ENCODE data around the gene PHF14.
"Not testable (repeated sequence)": the region's sequence is repeated elsewhere in the genome, so short reads cannot be mapped to it uniquely, and the experiment has no call there.

The PHF14 gene

GRCh38 chr7:10973061-10973941, at the start of gene PHF14:
Gene PHF14, plus strand, starts transcription at chr7:10973872. Its CDS starts 452 bp downstream, at chr7:10974324.
- peak; percentile 75 to 86 for DNase-seq

- no peak for DNase-seq
Observed at GRCh38 chr7:10924370-10924769, 49.3 kb upstream of the PHF14 start.

- DNase-seq, result not testable (repeated sequence)
Observed at GRCh38 chr7:10928203-10928602, 45.5 kb upstream of the PHF14 start.

- DNase-seq, result no peak
Observed at GRCh38 chr7:10930551-10930950, 43.1 kb upstream of the PHF14 start.

GRCh38 chr7:10931161-10931560, 42.5 kb upstream of the PHF14 start:
- DNase-seq, result no peak

GRCh38 chr7:10934292-10934691, 39.4 kb upstream of the PHF14 start:
- DNase-seq, result no peak

GRCh38 chr7:10939237-10939910, 34.3 kb upstream of the PHF14 start:
- no peak for DNase-seq

GRCh38 chr7:10939911-10940703, 33.6 kb upstream of the PHF14 start:
- peak; percentile 14 to 57 for DNase-seq

GRCh38 chr7:10940704-10941355, 32.8 kb upstream of the PHF14 start:
- DNase-seq, result no peak

GRCh38 chr7:10950494-10950893, 23.2 kb upstream of the PHF14 start:
- DNase-seq, result no peak

- not testable (repeated sequence) for DNase-seq
Observed at GRCh38 chr7:10950974-10951578, 22.6 kb upstream of the PHF14 start.

GRCh38 chr7:10952588-10952987, 21.1 kb upstream of the PHF14 start:
- no peak for DNase-seq

- not testable (repeated sequence) for DNase-seq
Observed at GRCh38 chr7:10953078-10953750, 20.5 kb upstream of the PHF14 start.

GRCh38 chr7:10956528-10956927, 17.1 kb upstream of the PHF14 start:
- no peak for DNase-seq

- not testable (repeated sequence) for DNase-seq
Observed at GRCh38 chr7:10960242-10960641, 13.4 kb upstream of the PHF14 start.

- not testable (repeated sequence) for DNase-seq
Observed at GRCh38 chr7:10965016-10965415, 8.7 kb upstream of the PHF14 start.

- no peak for DNase-seq
Observed at GRCh38 chr7:10972174-10972573, 1.5 kb upstream of the PHF14 start.

GRCh38 chr7:10973942-10974911, 555 bp downstream of the PHF14 start:
- DNase-seq, result no peak

GRCh38 chr7:10977113-10977512, 3.4 kb downstream of the PHF14 start:
- no peak for DNase-seq

- no peak for DNase-seq
Observed at GRCh38 chr7:10981317-10981716, 7.6 kb downstream of the PHF14 start.

Data from cerebellar nuclear complex (tissue), 1 donor.